A549 (cell line): ENCODE measurements around the gene FOXE1. TPM values are rescaled to one million over a fixed set of nuclear protein-coding genes. Genes with fewer than 3 reads are reported as not detected.

Source experiments
- ATAC-seq, 2 experiments: fragments of 200-7000 bp in 1 of 2; fragments of >200 bp in 1 of 2; cut with Nextera tagmentation in 1 of 2; cut with Tn5 transposase in 1 of 2; 3 replicates each; pipeline versions ENCODE4 v1.8.0 to v1.9.1; 2018 to 2020; ENCODE audit warnings: mild to moderate bottlenecking in 1 of 2, moderate library complexity in 1 of 2
- CTCF ChIA-PET: fragments of 300-600 bp; sonication (Branson Sonifier 250); formaldehyde crosslinking; extraction: SDS; loops from one replicate; lab custom pipeline; 2021; ENCODE audit warnings: antibody characterized with exemption, inconsistent platforms; lab: Yijun Ruan, JAX
- POLR2A ChIA-PET: fragments of 350-600 bp; formaldehyde crosslinking; extraction: SDS; loops from one replicate; lab custom pipeline; 2021; ENCODE audit warnings: antibody characterized with exemption, inconsistent platforms; lab: Yijun Ruan, JAX
- DNase-seq, 2 experiments: peaks; one replicate each; pipeline versions ENCODE4 v3.0.0 to v3.0.0-alpha.2; 2011 to 2016; ENCODE audit warnings: low read depth in 1 of 2, low spot score in 1 of 2
- FAIRE-seq: peaks from 2 replicates; lab custom pipeline; 2011; peaks lifted over from hg19 to GRCh38; lab: Jason Lieb, UNC
- H3K27ac ChIP-seq, 2 experiments: fragments of >200 bp; sonication (Bioruptor Twin); formaldehyde crosslinking; 3 replicates each; pipeline ENCODE4 v1.5.1; 2016 to 2017
- H3K4me1 ChIP-seq: fragments of >200 bp; sonication (Bioruptor Twin); formaldehyde crosslinking; 3 replicates; pipeline ENCODE4 v1.6.1; 2016
- H3K4me2 ChIP-seq: fragments of >200 bp; sonication (Bioruptor Twin); formaldehyde crosslinking; 3 replicates; pipeline ENCODE4 v1.6.1; 2016
- H3K4me3 ChIP-seq: fragments of >200 bp; sonication (Bioruptor Twin); formaldehyde crosslinking; 3 replicates; pipeline ENCODE4 v1.5.1; 2016
- H3K9me3 ChIP-seq: fragments of >200 bp; sonication (Bioruptor Twin); formaldehyde crosslinking; 3 replicates; pipeline ENCODE4 v1.6.1; 2016
- BCL3 ChIP-seq: fragments of >200 bp; sonication (Bioruptor Twin); formaldehyde crosslinking; IDR thresholded peaks from 3 replicates; pipeline ENCODE4 v1.6.1; 2016
- CEBPB ChIP-seq, 2 experiments: fragments of >200 bp in 1 of 2; sonication (Bioruptor Twin) in 1 of 2; formaldehyde crosslinking in 1 of 2; IDR thresholded peaks; 2 replicates each; pipeline ENCODE4 v1.6.1; 2012 to 2016
- CHD2 ChIP-seq: fragments of 150-350 bp; IDR thresholded peaks from 2 replicates; pipeline ENCODE4 v1.6.1; 2014; ENCODE audit warnings: low read length; ENCODE audit not compliant: partially characterized antibody
- CHD4 ChIP-seq: fragments of 200-600 bp; sonication (generic); IDR thresholded peaks from 2 replicates; pipeline ENCODE4 v1.6.1; 2016; ENCODE audit warnings: antibody characterized with exemption, mild to moderate bottlenecking, borderline replicate concordance
- EHF ChIP-seq: fragments of 250-450 bp; sonication (Bioruptor Pico); IDR thresholded peaks from 2 replicates; pipeline ENCODE4 v1.5.0; 2020; ENCODE audit warnings: mild to moderate bottlenecking
- EHMT2 ChIP-seq: fragments of 200-600 bp; sonication (generic); IDR thresholded peaks from 2 replicates; pipeline ENCODE4 v1.6.1; 2016; ENCODE audit warnings: antibody characterized with exemption, low read depth, mild to moderate bottlenecking, moderate library complexity
- EP300 ChIP-seq, 2 experiments: fragments of >200 bp; sonication (Bioruptor Twin); formaldehyde crosslinking; IDR thresholded peaks; 2 replicates in 1 of 2; 3 replicates in 1 of 2; pipeline ENCODE4 v1.6.1; 2016 to 2017
- FOSL2 ChIP-seq, 2 experiments: fragments of 450-650 bp in 1 of 2; fragments of >200 bp in 1 of 2; sonication (Bioruptor Twin) in 1 of 2; formaldehyde crosslinking; IDR thresholded peaks; 2 replicates each; pipeline versions ENCODE4 v1.5.0 to v1.6.1; 2016 to 2020; ENCODE audit warnings: mild to moderate bottlenecking in 1 of 2, moderate library complexity in 1 of 2
- FOXS1 ChIP-seq: fragments of 250-450 bp; sonication (Bioruptor Pico); IDR thresholded peaks from 2 replicates; pipeline ENCODE4 v1.5.0; 2020; ENCODE audit warnings: mild to moderate bottlenecking, moderate library complexity
- GATA3 ChIP-seq: IDR thresholded peaks from 2 replicates; pipeline ENCODE4 v1.6.1; 2012; ENCODE audit warnings: borderline replicate concordance
- HMGXB4 ChIP-seq: fragments of 250-450 bp; sonication (Bioruptor Pico); IDR thresholded peaks from 2 replicates; pipeline ENCODE4 v1.5.0; 2021; ENCODE audit warnings: mild to moderate bottlenecking, moderate library complexity, borderline replicate concordance
- HOXB13 ChIP-seq: fragments of 250-450 bp; sonication (Bioruptor Pico); IDR thresholded peaks from 2 replicates; pipeline ENCODE4 v1.5.0; 2020; ENCODE audit warnings: low read depth, mild to moderate bottlenecking, moderate library complexity
- HOXB5 ChIP-seq: fragments of 250-450 bp; sonication (Bioruptor Pico); IDR thresholded peaks from 2 replicates; pipeline ENCODE4 v1.5.0; 2020; ENCODE audit warnings: mild to moderate bottlenecking, moderate library complexity
- KDM1A ChIP-seq: fragments of 200-600 bp; sonication (generic); IDR thresholded peaks from 2 replicates; pipeline ENCODE4 v1.6.1; 2016; ENCODE audit warnings: low read depth, mild to moderate bottlenecking
- MAX ChIP-seq: IDR thresholded peaks from 2 replicates; pipeline ENCODE4 v1.6.1; 2012
- MAZ ChIP-seq: fragments of 150-350 bp; IDR thresholded peaks from 2 replicates; pipeline ENCODE4 v1.6.1; 2014; ENCODE audit warnings: antibody characterized with exemption, low read depth, low read length, borderline replicate concordance
- MYC ChIP-seq: IDR thresholded peaks from 2 replicates; pipeline ENCODE4 v1.6.1; 2012; ENCODE audit warnings: mild to moderate bottlenecking, inconsistent platforms, low read length, improper control_type of control experiment, borderline replicate concordance
- PHF8 ChIP-seq: fragments of 200-600 bp; sonication (generic); IDR thresholded peaks from 2 replicates; pipeline ENCODE4 v1.6.1; 2016; ENCODE audit warnings: low read depth, mild to moderate bottlenecking, antibody characterized with exemption, moderate library complexity, borderline replicate concordance
- REST ChIP-seq: fragments of 200-600 bp; sonication (generic); IDR thresholded peaks from 2 replicates; pipeline ENCODE4 v1.6.1; 2016; ENCODE audit warnings: antibody characterized with exemption, mild to moderate bottlenecking, moderate library complexity
- SREBF2 ChIP-seq: fragments of 450-650 bp; IDR thresholded peaks from 2 replicates; pipeline ENCODE4 v1.6.1; 2014; ENCODE audit warnings: mild to moderate bottlenecking, moderate library complexity
- WGBS: methylation state at CpG from one replicate; pipeline ENCODE4 v1.1.6; 2017; ENCODE audit errors: missing lambda C conversion rate; 5-methylcytosine and 5-hydroxymethylcytosine counted together
- polyA plus RNA-seq, 4 experiments: library from polyadenylated mRNA; depleted of rRNA in 3 of 4; stranded (reverse); fragments of >200 nt; fragmentation: RNase III in 1 of 4; extraction: RNeasy Plus Mini Kit Qiagen cat#74134 plus additional on column Dnase treatment in 1 of 4; gene quantifications; 2 replicates in 3 of 4; 3 replicates in 1 of 4; pipeline ENCODE4 v1.2.3, GENCODE V29; 2011 to 2017

The FOXE1 gene
- polyA plus RNA-seq, 2 of the 4 experiments (the other 2 are of a cell fraction), result 5.5 to 6.3 TPM

- TF ChIP-seq REST (no peak), HOXB5 (CRISPR knock-in tag) (no peak), KDM1A (no peak), CEBPB (IDR thresholded peaks at IDR 0.05) (no peak), CHD2 (no peak), SREBF2 (no peak), EHMT2 (no peak), BCL3 (no peak), FOXS1 (no peak), CHD4 (no peak), HMGXB4 (no peak)
- Histone ChIP-seq H3K27ac (no peak overlapping the region), H3K4me1 (peaks cover 25% of the 10 kb centered on the region), H3K4me3 (no peak overlapping the region), H3K4me2 (no peak overlapping the region), H3K9me3 (no peaks in the 10 kb centered on the region)
- ChIA-PET POLR2A (no interaction called here), CTCF (no interaction called here)
- ATAC-seq, result no peak
- no peak for DNase-seq
- FAIRE-seq, result no peak
- 95% methylated on average over 54 of the region's 54 CpGs for WGBS
These were observed 4.8 kb downstream of the FOXE1 start for GRCh38 chr9:97857606-97858392.

GRCh38 chr9:97858393-97858713 is 5.3 kb downstream of the FOXE1 start:
- WGBS, result 94% methylated on average over 6 of the region's 6 CpGs
- CTCF ChIA-PET, result no interaction called here
- DNase-seq (no peak), ATAC-seq (no peak), FAIRE-seq (no peak)
- TF ChIP-seq FOSL2 (IDR thresholded peaks at IDR 0.05) (no peak), FOSL2 (CRISPR knock-in tag; IDR thresholded peaks at IDR 0.05) (no peak), EP300 (IDR thresholded peaks at IDR 0.05) (no peak), HOXB13 (no peak), EHF (no peak)
- H3K4me2 ChIP-seq, result no peak overlapping the region
- no peak overlapping the region for H3K27ac ChIP-seq
- H3K4me1 ChIP-seq, result peaks cover 20% of the 10 kb centered on the region
- no peak overlapping the region for H3K4me3 ChIP-seq
- H3K9me3 ChIP-seq, result no peaks in the 10 kb centered on the region
- POLR2A ChIA-PET, result no interaction called here

- H3K27ac ChIP-seq, result no peak overlapping the region
- ATAC-seq, result no peak
- H3K9me3 ChIP-seq, result no peaks in the 10 kb centered on the region
- FAIRE-seq, result no peak
- H3K4me1 ChIP-seq, result peaks cover 19% of the 10 kb centered on the region
- CTCF ChIA-PET, result interaction anchor here (0.8 to 2.1 kb wide), 4 partner anchors 10 to 45 kb away, joined by 3 to 5 read pairs (median 4); no protein-coding TSS in a partner anchor
- H3K4me3 ChIP-seq, result no peak overlapping the region
- POLR2A ChIA-PET, result interaction anchor here (0.9 kb wide), 1 partner anchor 19 kb away, joined by 3 read pairs; no protein-coding TSS in a partner anchor
- no peak for DNase-seq
- H3K4me2 ChIP-seq, result no peak overlapping the region
- WGBS, result 88% methylated on average over 1 of the region's 1 CpG
- TF ChIP-seq PHF8 (no peak), MYC (no peak), HMGXB4 (no peak), MAZ (no peak), GATA3 (no peak), MAX (no peak), HOXB5 (CRISPR knock-in tag) (no peak)
These were observed 5.8 kb downstream of the FOXE1 start for GRCh38 chr9:97858826-97859225.
